Trophoblast cell (in vitro differentiated cells and primary cell): ENCODE results near the gene UNC13B.

Experiments used
- DNase-seq, 2 donors: peaks; one replicate each; pipeline ENCODE4 v3.0.0-alpha.2; 2016
- H2AFZ ChIP-seq: 2 replicates; pipeline ENCODE4 v1.6.1; 2013; ENCODE audit warnings: low read length, moderate library complexity, mild to moderate bottlenecking; ENCODE audit not compliant: insufficient read depth, poor library complexity
- H2AK5ac ChIP-seq: 2 replicates; pipeline ENCODE4 v1.6.1; 2013; ENCODE audit warnings: mild to moderate bottlenecking, low read length
- H2BK120ac ChIP-seq: 2 replicates; pipeline ENCODE4 v1.6.1; 2013; ENCODE audit warnings: low read length, mild to moderate bottlenecking, moderate library complexity; ENCODE audit not compliant: insufficient read depth, poor library complexity
- H2BK12ac ChIP-seq: 2 replicates; pipeline ENCODE4 v1.6.1; 2013; ENCODE audit warnings: mild to moderate bottlenecking, low read length, moderate library complexity
- H2BK5ac ChIP-seq: 2 replicates; pipeline ENCODE4 v1.6.1; 2013; ENCODE audit warnings: low read length, low read depth, moderate library complexity, mild to moderate bottlenecking; ENCODE audit not compliant: poor library complexity
- H3K14ac ChIP-seq: 2 replicates; pipeline ENCODE4 v1.6.1; 2013; ENCODE audit warnings: mild to moderate bottlenecking, low read length
- H3K18ac ChIP-seq: 2 replicates; pipeline ENCODE4 v1.6.1; 2013; ENCODE audit warnings: mild to moderate bottlenecking, low read length
- H3K23ac ChIP-seq: 2 replicates; pipeline ENCODE4 v1.6.1; 2013; ENCODE audit warnings: low read length
- H3K27ac ChIP-seq: 2 replicates; pipeline ENCODE4 v1.5.1; 2013; ENCODE audit warnings: low read depth, mild to moderate bottlenecking, inconsistent platforms, low read length, moderate library complexity
- H3K27me3 ChIP-seq: 2 replicates; pipeline ENCODE4 v1.6.1; 2013; ENCODE audit warnings: inconsistent platforms, mild to moderate bottlenecking, low read length, moderate library complexity; ENCODE audit not compliant: insufficient read depth
- H3K36me3 ChIP-seq, 2 experiments: 1 replicate in 1 of 2; 2 replicates in 1 of 2; pipeline ENCODE4 v1.6.1; 2013; ENCODE audit warnings: low read length in 2 of 2, mild to moderate bottlenecking in 2 of 2, moderate library complexity in 1 of 2; ENCODE audit not compliant: insufficient read depth in 2 of 2, control insufficient read depth in 1 of 2
- H3K4ac ChIP-seq: 2 replicates; pipeline ENCODE4 v1.6.1; 2013; ENCODE audit warnings: low read depth, mild to moderate bottlenecking, low read length, moderate library complexity
- H3K4me1 ChIP-seq, 2 experiments: 1 replicate in 1 of 2; 2 replicates in 1 of 2; pipeline ENCODE4 v1.6.1; 2013; ENCODE audit warnings: low read length in 2 of 2, mild to moderate bottlenecking in 2 of 2, moderate library complexity in 1 of 2; ENCODE audit not compliant: insufficient read depth in 2 of 2, control insufficient read depth in 1 of 2
- H3K4me2 ChIP-seq: 2 replicates; pipeline ENCODE4 v1.6.1; 2013; ENCODE audit warnings: inconsistent platforms, mild to moderate bottlenecking, low read length, moderate library complexity
- H3K4me3 ChIP-seq: 2 replicates; pipeline ENCODE4 v1.5.1; 2013; ENCODE audit warnings: mild to moderate bottlenecking, low read depth, low read length, inconsistent platforms
- H3K79me1 ChIP-seq: one replicate; pipeline ENCODE4 v1.6.1; 2013; ENCODE audit warnings: low read length
- H3K79me2 ChIP-seq: 2 replicates; pipeline ENCODE4 v1.6.1; 2013; ENCODE audit warnings: low read length, mild to moderate bottlenecking; ENCODE audit not compliant: control insufficient read depth, insufficient read depth, poor library complexity
- H3K9ac ChIP-seq: 2 replicates; pipeline ENCODE4 v1.6.1; 2013; ENCODE audit warnings: mild to moderate bottlenecking, low read length
- H3K9me3 ChIP-seq: 2 replicates; pipeline ENCODE4 v1.6.1; 2013; ENCODE audit warnings: low read depth, mild to moderate bottlenecking, control low read depth, inconsistent platforms, low read length; ENCODE audit not compliant: insufficient read depth
- H4K12ac ChIP-seq: 2 replicates; pipeline ENCODE4 v1.6.1; 2013; ENCODE audit warnings: low read depth, mild to moderate bottlenecking, low read length, moderate library complexity
- H4K8ac ChIP-seq: 2 replicates; pipeline ENCODE4 v1.6.1; 2013; ENCODE audit warnings: low read depth, mild to moderate bottlenecking, low read length, moderate library complexity
- H4K91ac ChIP-seq: one replicate; pipeline ENCODE4 v1.6.1; 2013; ENCODE audit warnings: low read depth, mild to moderate bottlenecking, low read length, moderate library complexity
- WGBS: extraction: QIAGEN DNeasy Blood & Tissue Kit; methylation state at CpG from one replicate; pipeline ENCODE4 v1.1.7; 2013; ENCODE audit warnings: missing lambda C conversion rate; ENCODE audit not compliant: insufficient read length, insufficient coverage; ENCODE audit errors: extremely low coverage; 5-methylcytosine and 5-hydroxymethylcytosine counted together

UNC13B gene

DNA sequence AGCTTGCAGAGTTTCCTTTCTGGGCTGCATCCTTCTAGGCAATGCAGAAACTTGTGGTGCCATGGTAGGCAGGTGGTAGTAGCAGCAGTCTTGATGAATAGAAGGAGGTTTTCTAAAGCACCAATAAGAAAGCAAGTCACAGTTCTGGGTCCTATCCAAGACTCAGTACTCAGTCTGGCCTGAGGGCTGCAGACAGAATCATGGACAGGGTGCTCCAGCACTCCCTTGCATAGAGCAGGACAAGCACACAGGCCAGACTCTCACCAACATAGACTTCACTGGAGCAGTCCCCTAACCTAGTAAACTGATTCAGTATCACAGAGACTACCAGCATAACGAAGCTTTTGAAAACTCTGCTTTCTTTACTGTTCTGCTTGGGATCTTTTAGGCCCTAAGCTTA is 194.1 kb downstream of the UNC13B start:
- no peak overlapping the region for H2AFZ ChIP-seq
- no CpG with 5 or more reads among the region's 1 CpG for WGBS
- H3K9me3 ChIP-seq = no peaks in the 10 kb centered on the region
- H3K14ac ChIP-seq = no peak overlapping the region
- H3K4me3 ChIP-seq = no peak overlapping the region
- H2BK12ac ChIP-seq = no peak overlapping the region
- no peaks in the 10 kb centered on the region for H3K27me3 ChIP-seq
- H4K8ac ChIP-seq = no peak overlapping the region
- DNase-seq = no peak
- H4K91ac ChIP-seq = no peak overlapping the region
- H2AK5ac ChIP-seq = no peak overlapping the region
- no peaks in the 10 kb centered on the region for H3K36me3 ChIP-seq
- H3K27ac ChIP-seq = no peak overlapping the region
- H3K4ac ChIP-seq = no peak overlapping the region
- no peaks in the 10 kb centered on the region for H3K79me2 ChIP-seq
- no peaks in the 10 kb centered on the region for H3K79me1 ChIP-seq
- no peak overlapping the region for H2BK5ac ChIP-seq
- no peak overlapping the region for H2BK120ac ChIP-seq
- no peak overlapping the region for H3K23ac ChIP-seq
- H3K18ac ChIP-seq = no peak overlapping the region
- H3K4me2 ChIP-seq = no peak overlapping the region
- no peak overlapping the region for H3K9ac ChIP-seq
- no peak overlapping the region for H4K12ac ChIP-seq
- H3K4me1 ChIP-seq = no peaks in the 10 kb centered on the region

DNA sequence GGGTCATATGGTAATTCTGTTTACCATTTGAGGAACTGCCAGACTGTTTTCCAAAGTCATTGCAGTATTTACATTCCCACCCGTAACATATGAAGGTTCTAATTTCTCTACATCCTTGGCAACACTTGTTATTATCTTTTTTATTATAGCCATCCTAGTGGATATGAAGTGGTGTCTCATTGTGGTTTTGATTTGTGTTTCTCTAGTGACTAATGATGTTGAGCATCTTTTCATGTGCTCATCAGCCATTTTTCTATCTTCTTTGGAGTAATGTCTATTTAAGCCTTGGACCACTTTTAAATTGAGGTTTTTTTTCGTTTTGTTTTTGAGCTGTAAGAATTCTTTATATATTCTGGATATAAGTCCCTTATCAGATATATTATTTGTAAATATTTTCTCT is 195.3 kb downstream of the UNC13B start:
- H3K23ac ChIP-seq = no peak overlapping the region
- no peak overlapping the region for H4K91ac ChIP-seq
- no peaks in the 10 kb centered on the region for H3K9me3 ChIP-seq
- no peak overlapping the region for H4K8ac ChIP-seq
- H2BK120ac ChIP-seq = no peak overlapping the region
- H2AK5ac ChIP-seq = no peak overlapping the region
- no peak overlapping the region for H3K4me3 ChIP-seq
- no peak overlapping the region for H3K4me2 ChIP-seq
- H3K4ac ChIP-seq = no peak overlapping the region
- no peak overlapping the region for H3K18ac ChIP-seq
- H3K79me1 ChIP-seq = no peaks in the 10 kb centered on the region
- H3K79me2 ChIP-seq = no peaks in the 10 kb centered on the region
- H2BK12ac ChIP-seq = no peak overlapping the region
- H2BK5ac ChIP-seq = no peak overlapping the region
- H3K27me3 ChIP-seq = no peaks in the 10 kb centered on the region
- no peaks in the 10 kb centered on the region for H3K4me1 ChIP-seq
- DNase-seq = no peak
- H3K36me3 ChIP-seq = no peaks in the 10 kb centered on the region
- no peak overlapping the region for H3K9ac ChIP-seq
- no peak overlapping the region for H2AFZ ChIP-seq
- no peak overlapping the region for H4K12ac ChIP-seq
- no CpG with 5 or more reads among the region's 2 CpGs for WGBS
- H3K14ac ChIP-seq = no peak overlapping the region
- H3K27ac ChIP-seq = no peak overlapping the region

DNA sequence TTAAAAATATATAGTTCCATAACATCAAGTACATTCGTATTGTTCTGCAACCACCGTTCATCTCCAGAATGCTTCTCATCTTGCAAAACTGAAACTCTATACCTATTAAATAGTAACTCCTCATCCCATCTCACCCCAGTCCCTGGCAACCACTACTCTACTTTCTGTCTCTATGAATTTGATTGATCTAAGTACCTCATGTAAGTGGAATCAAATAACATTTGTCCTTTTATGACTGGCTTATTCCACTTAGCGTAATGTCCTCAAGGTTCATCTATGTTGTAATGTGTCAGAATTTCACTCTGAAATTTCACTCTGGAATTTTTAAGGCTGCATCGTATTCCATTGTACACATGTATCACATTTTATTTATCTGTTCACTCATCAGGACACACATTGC is 196.0 kb downstream of the UNC13B start:
- Histone ChIP-seq H4K8ac (no peak overlapping the region), H3K27ac (no peak overlapping the region), H3K79me1 (no peaks in the 10 kb centered on the region), H3K27me3 (no peaks in the 10 kb centered on the region), H3K4me3 (no peak overlapping the region), H3K4me2 (no peak overlapping the region), H2BK5ac (no peak overlapping the region), H4K12ac (no peak overlapping the region), H3K9ac (no peak overlapping the region), H3K14ac (no peak overlapping the region), H2AK5ac (no peak overlapping the region), H3K4ac (no peak overlapping the region), H3K4me1 (no peaks in the 10 kb centered on the region), H4K91ac (no peak overlapping the region), H2AFZ (no peak overlapping the region), H3K18ac (no peak overlapping the region), H2BK120ac (no peak overlapping the region), H2BK12ac (no peak overlapping the region), H3K79me2 (no peaks in the 10 kb centered on the region), H3K23ac (no peak overlapping the region), H3K36me3 (no peaks in the 10 kb centered on the region), H3K9me3 (no peaks in the 10 kb centered on the region)
- whole genome bisulfite sequencing = no CpG with 5 or more reads among the region's 4 CpGs
- no peak for DNase-seq

DNA sequence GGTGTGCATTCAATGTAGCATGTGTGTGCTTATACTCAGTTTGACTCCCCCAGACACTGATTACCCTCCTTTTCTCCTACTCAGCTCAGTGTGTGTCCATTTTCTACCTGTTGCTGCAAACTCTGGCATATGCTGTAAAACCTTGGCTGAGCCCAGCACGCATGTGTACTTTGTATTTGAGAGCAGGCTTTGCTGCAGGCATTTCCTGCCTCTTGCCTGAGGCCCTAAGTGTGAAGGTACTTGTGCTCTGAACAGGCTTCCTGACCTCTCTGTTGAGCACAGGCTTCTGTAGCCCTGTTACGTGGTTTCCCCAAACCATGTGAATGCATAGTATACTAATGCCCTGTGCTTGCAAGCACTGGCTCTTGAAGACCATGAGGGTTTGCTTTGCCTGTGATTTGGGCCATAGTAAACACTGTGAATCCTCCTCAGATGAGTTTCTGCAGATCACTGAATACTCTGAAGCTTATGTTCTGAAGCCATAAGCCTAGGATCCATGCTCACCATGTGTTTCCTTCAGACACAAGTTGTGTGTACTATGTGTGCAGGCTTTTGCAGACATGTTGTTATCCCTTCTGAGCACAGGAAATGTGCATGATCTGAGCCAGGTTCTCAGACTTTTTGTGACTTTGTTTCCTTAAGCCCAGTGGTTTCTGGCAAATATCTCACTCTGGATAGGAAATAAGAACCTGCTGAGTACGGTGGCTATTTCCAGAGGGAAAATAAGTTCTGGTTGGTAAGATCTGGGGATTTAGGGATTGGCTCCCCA is 203.2 kb downstream of the UNC13B start:
- H3K14ac ChIP-seq = no peak overlapping the region
- H4K8ac ChIP-seq = no peak overlapping the region
- no peaks in the 10 kb centered on the region for H3K79me2 ChIP-seq
- no peak overlapping the region for H3K18ac ChIP-seq
- H3K23ac ChIP-seq = no peak overlapping the region
- no peak overlapping the region for H4K91ac ChIP-seq
- H3K4me3 ChIP-seq = no peak overlapping the region
- no peaks in the 10 kb centered on the region for H3K79me1 ChIP-seq
- no peak overlapping the region for H2BK120ac ChIP-seq
- H3K27ac ChIP-seq = no peak overlapping the region
- no peak overlapping the region for H4K12ac ChIP-seq
- H3K4me2 ChIP-seq = no peak overlapping the region
- WGBS = no CpG with 5 or more reads among the region's 3 CpGs
- H3K9me3 ChIP-seq = no peaks in the 10 kb centered on the region
- no peak overlapping the region for H2AFZ ChIP-seq
- DNase-seq = peak in 1 of 2 donors; percentile 4
- no peak overlapping the region for H3K9ac ChIP-seq
- H2AK5ac ChIP-seq = no peak overlapping the region
- H3K4me1 ChIP-seq = no peaks in the 10 kb centered on the region
- H2BK5ac ChIP-seq = no peak overlapping the region
- no peak overlapping the region for H2BK12ac ChIP-seq
- H3K4ac ChIP-seq = no peak overlapping the region
- H3K36me3 ChIP-seq = no peaks in the 10 kb centered on the region
- H3K27me3 ChIP-seq = no peaks in the 10 kb centered on the region
